PC-9 (cell line): ENCODE data around the gene PTPRM.

Experiments
- CTCF ChIP-seq: fragments of 200-600 bp; sonication (generic); conservative IDR thresholded peaks from 2 replicates; pipeline ENCODE4 v1.6.1; 2017; ENCODE audit warnings: mixed run types, antibody characterized with exemption, mild to moderate bottlenecking, moderate library complexity
- EZH2 ChIP-seq: fragments of 200-600 bp; sonication (generic); IDR thresholded peaks from 2 replicates; pipeline ENCODE4 v1.8.0; 2017; ENCODE audit warnings: antibody characterized with exemption, low read depth

- TF ChIP-seq CTCF (no peak), EZH2 (no peak)
These were observed 18.2 kb downstream of the PTPRM start for GRCh38 chr18:7585276-7585670.
